Measurements from ENCODE around the gene NFE2L3. TPM values are rescaled to one million over a fixed set of nuclear protein-coding genes. Genes with fewer than 3 reads are reported as not detected.
A peak's percentile ranks its signal among the peaks of the same experiment; 100 is the strongest.
"Not testable (repeated sequence)": the region's sequence is repeated elsewhere in the genome, so short reads cannot be mapped to it uniquely, and the experiment has no call there.

NFE2L3 gene
- total RNA-seq, 1 donor from 2014 or later = 50.4 TPM

GRCh38 chr7:26192485-26193087 lies 40.6 kb downstream of the NFE2L3 start:
- no peak overlapping the region for H2AFZ ChIP-seq (ENCODE audit: low read depth, low read length)
- Mint-ChIP-seq H3K27ac (ENCODE audit: unreplicated experiment) (no peak overlapping the region), H3K4me1 (ENCODE audit: low read depth, unreplicated experiment) (peaks cover 54% of the 10 kb centered on the region), H3K27me3 (ENCODE audit: low read depth, unreplicated experiment) (no peaks in the 10 kb centered on the region), H3K9me3 (ENCODE audit: unreplicated experiment) (no peaks in the 10 kb centered on the region), H3K36me3 (ENCODE audit: low read depth, unreplicated experiment) (peaks cover 35% of the 10 kb centered on the region), H3K4me3 (ENCODE audit: unreplicated experiment) (peak overlapping the region; percentile 34)
- DNase-seq (ENCODE audit: low read depth) (no peak), FAIRE-seq (no peak)
- H3K4me1 ChIP-seq (ENCODE audit: insufficient read depth, low read length) = peaks cover 15% of the 10 kb centered on the region
- H3K79me2 ChIP-seq (ENCODE audit: insufficient read depth, low read length) = peaks cover 77% of the 10 kb centered on the region
- H3K4me3 ChIP-seq (ENCODE audit: insufficient read depth, low read depth, low read length) = no peak overlapping the region
- H3K27me3 ChIP-seq (ENCODE audit: insufficient read depth, low read length) = no peaks in the 10 kb centered on the region
- no peak for TF ChIP-seq EZH2 (IDR thresholded peaks at IDR 0.05; ENCODE audit: insufficient read depth, low read length)
- TF ChIP-seq CTCF (IDR thresholded peaks at IDR 0.05; ENCODE audit: insufficient read depth, low read depth, low read length) = no peak
- H4K20me1 ChIP-seq (ENCODE audit: insufficient read depth, low read length) = peaks cover 99% of the 10 kb centered on the region
- H3K9ac ChIP-seq (ENCODE audit: low read length) = no peak overlapping the region
- H3K9me3 ChIP-seq (ENCODE audit: insufficient read depth, low read depth, low read length) = no peaks in the 10 kb centered on the region
- peaks cover 85% of the 10 kb centered on the region for H3K36me3 ChIP-seq (ENCODE audit: insufficient read depth, low read length)
- no peak overlapping the region for H3K27ac ChIP-seq (ENCODE audit: low read depth, low read length)
- H3K4me2 ChIP-seq (ENCODE audit: low read length) = no peak overlapping the region

GRCh38 chr7:26193432-26194207 lies 41.6 kb downstream of the NFE2L3 start:
- H3K9me3 ChIP-seq (ENCODE audit: insufficient read depth, low read depth, low read length) = no peaks in the 10 kb centered on the region
- peaks cover 15% of the 10 kb centered on the region for H3K4me1 ChIP-seq (ENCODE audit: insufficient read depth, low read length)
- Mint-ChIP-seq H3K27ac (ENCODE audit: unreplicated experiment) (peak overlapping the region; percentile 77), H3K36me3 (ENCODE audit: low read depth, unreplicated experiment) (peaks cover 40% of the 10 kb centered on the region), H3K9me3 (ENCODE audit: unreplicated experiment) (no peaks in the 10 kb centered on the region), H3K27me3 (ENCODE audit: low read depth, unreplicated experiment) (no peaks in the 10 kb centered on the region), H3K4me3 (ENCODE audit: unreplicated experiment) (peak overlapping the region; percentile 75), H3K4me1 (ENCODE audit: low read depth, unreplicated experiment) (peaks cover 51% of the 10 kb centered on the region)
- no peak overlapping the region for H3K27ac ChIP-seq (ENCODE audit: low read depth, low read length)
- H4K20me1 ChIP-seq (ENCODE audit: insufficient read depth, low read length) = peaks cover 99% of the 10 kb centered on the region
- H3K4me2 ChIP-seq (ENCODE audit: low read length) = no peak overlapping the region
- peaks cover 77% of the 10 kb centered on the region for H3K36me3 ChIP-seq (ENCODE audit: insufficient read depth, low read length)
- TF ChIP-seq EZH2 (IDR thresholded peaks at IDR 0.05; ENCODE audit: insufficient read depth, low read length) (no peak), CTCF (IDR thresholded peaks at IDR 0.05; ENCODE audit: insufficient read depth, low read depth, low read length) (no peak)
- H3K79me2 ChIP-seq (ENCODE audit: insufficient read depth, low read length) = peaks cover 87% of the 10 kb centered on the region
- H2AFZ ChIP-seq (ENCODE audit: low read depth, low read length) = no peak overlapping the region
- FAIRE-seq = no peak
- H3K9ac ChIP-seq (ENCODE audit: low read length) = no peak overlapping the region
- no peaks in the 10 kb centered on the region for H3K27me3 ChIP-seq (ENCODE audit: insufficient read depth, low read length)
- H3K4me3 ChIP-seq (ENCODE audit: insufficient read depth, low read depth, low read length) = no peak overlapping the region
- no peak for DNase-seq (ENCODE audit: low read depth)

- H2AFZ ChIP-seq (ENCODE audit: low read depth, low read length); H3K4me3 ChIP-seq (ENCODE audit: insufficient read depth, low read depth, low read length); DNase-seq (ENCODE audit: low read depth); H3K27ac ChIP-seq (ENCODE audit: low read depth, low read length); H3K27me3 ChIP-seq (ENCODE audit: insufficient read depth, low read length); H3K9me3 Mint-ChIP-seq (ENCODE audit: unreplicated experiment); H3K9ac ChIP-seq (ENCODE audit: low read length); H3K9me3 ChIP-seq (ENCODE audit: insufficient read depth, low read depth, low read length); FAIRE-seq; H3K27me3 Mint-ChIP-seq (ENCODE audit: low read depth, unreplicated experiment): not testable (repeated sequence)
- Mint-ChIP-seq H3K36me3 (ENCODE audit: low read depth, unreplicated experiment) (peaks cover 42% of the 10 kb centered on the region), H3K4me3 (ENCODE audit: unreplicated experiment) (peak overlapping the region; percentile 50), H3K27ac (ENCODE audit: unreplicated experiment) (peak overlapping the region; percentile 77), H3K4me1 (ENCODE audit: low read depth, unreplicated experiment) (peaks cover 48% of the 10 kb centered on the region)
- H3K36me3 ChIP-seq (ENCODE audit: insufficient read depth, low read length) = peaks cover 65% of the 10 kb centered on the region
- H3K4me1 ChIP-seq (ENCODE audit: insufficient read depth, low read length) = peaks cover 15% of the 10 kb centered on the region
- peaks cover 99% of the 10 kb centered on the region for H4K20me1 ChIP-seq (ENCODE audit: insufficient read depth, low read length)
- peaks cover 92% of the 10 kb centered on the region for H3K79me2 ChIP-seq (ENCODE audit: insufficient read depth, low read length)
- peak overlapping the region; percentile 3 for H3K4me2 ChIP-seq (ENCODE audit: low read length)
Measured at GRCh38 chr7:26194764-26195163, 42.8 kb downstream of the NFE2L3 start.
